Esophagus muscularis mucosa (tissue), 4 donors: Measurements from ENCODE around the gene PSEN1. TPM values are rescaled to one million over a fixed set of nuclear protein-coding genes. Genes with fewer than 3 reads are reported as not detected.

Experiments
- DNase-seq: peaks from one replicate; pipeline ENCODE4 v3.0.0-alpha.2; 2017; ENCODE audit errors: extremely low spot score
- H3K27ac ChIP-seq, 4 donors: fragments of 200-600 bp; sonication (generic); replicated peaks in 1 of 4; 1 replicate in 3 of 4; 2 replicates in 1 of 4; pipeline ENCODE4 v1.5.1; 2016 to 2019; ENCODE audit warnings: mild to moderate bottlenecking in 1 of 4
- H3K27me3 ChIP-seq, 4 donors: fragments of 200-600 bp; sonication (generic); one replicate each; pipeline versions ENCODE4 v1.5.1 to v1.6.0; 2016 to 2019
- H3K36me3 ChIP-seq, 4 donors: fragments of 200-600 bp; sonication (generic); one replicate each; pipeline ENCODE4 v1.5.1; 2016 to 2019
- H3K4me1 ChIP-seq, 4 donors: fragments of 200-600 bp; sonication (generic); one replicate each; pipeline ENCODE4 v1.5.1; 2016 to 2019
- H3K4me3 ChIP-seq, 4 donors: fragments of 200-600 bp; sonication (generic); 1 replicate in 2 of 4; 2 replicates in 2 of 4; pipeline ENCODE4 v1.5.1; 2016 to 2019; ENCODE audit warnings: mild to moderate bottlenecking in 4 of 4, moderate library complexity in 1 of 4
- H3K9me3 ChIP-seq, 4 donors: fragments of 200-600 bp; sonication (generic); 1 replicate in 3 of 4; 2 replicates in 1 of 4; pipeline ENCODE4 v1.5.1; 2016 to 2019
- EP300 ChIP-seq: sonication (generic); formaldehyde crosslinking; IDR thresholded peaks from one replicate; pipeline ENCODE4 v1.6.1; 2017; ENCODE audit warnings: antibody characterized with exemption
- POLR2A ChIP-seq: fragments of 450-650 bp; IDR thresholded peaks from one replicate; pipeline ENCODE4 v1.6.1; 2017; ENCODE audit warnings: antibody characterized with exemption, moderate library complexity, mild to moderate bottlenecking, low read depth
- POLR2AphosphoS5 ChIP-seq, 2 donors: sonication (generic); formaldehyde crosslinking; IDR thresholded peaks; one replicate each; pipeline ENCODE4 v1.6.1; 2017; ENCODE audit warnings: antibody characterized with exemption in 2 of 2
- WGBS: methylation state at CpG from one replicate; pipeline ENCODE4 v1.1.5; 2018; 5-methylcytosine and 5-hydroxymethylcytosine counted together
- intact Hi-C: fragments of 100-400 bp; cut with DNase I; formaldehyde crosslinking; loops from one replicate; pipeline ENCODE4 v1.15.1; 2023
- total RNA-seq, 4 donors: library from RNA; depleted of rRNA; stranded (reverse); fragments of >200 nt; gene quantifications; one replicate each; pipeline versions ENCODE4 v1.1.0 to v1.2.1, GENCODE V29; 2016
- TF ChIP-seq, protein P1 (sequence below), 3 experiments: fragments of 200-600 bp in 2 of 3; fragments of 450-650 bp in 1 of 3; sonication (generic) in 2 of 3; IDR thresholded peaks; one replicate each; pipeline ENCODE4 v1.5.1; 2017 to 2019; ENCODE audit warnings: antibody characterized with exemption in 3 of 3, mild to moderate bottlenecking in 2 of 3, moderate library complexity in 1 of 3

Gene PSEN1
- total RNA-seq, 4 donors from 2014 or later, result 31.7 to 39.0 (median 38.3) TPM

DNA sequence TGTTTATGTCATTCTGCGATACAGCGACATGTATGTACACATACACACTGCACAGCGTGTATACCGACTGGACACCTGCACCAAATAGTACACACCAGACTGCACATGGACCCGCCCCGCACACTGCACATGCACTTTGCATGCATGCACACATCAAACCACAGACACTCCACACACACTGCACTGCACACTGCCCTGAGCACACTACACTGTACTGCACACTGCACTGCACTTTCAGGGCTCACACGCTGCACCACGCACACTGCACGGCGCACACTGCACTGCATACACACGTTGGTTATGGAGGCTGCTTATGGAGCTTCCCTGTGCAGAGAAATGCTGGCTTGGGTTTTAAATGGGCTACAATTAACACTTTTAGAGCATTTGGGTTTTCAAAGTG is 102.6 kb downstream of the PSEN1 start:
- WGBS, result 64% methylated on average over 11 of the region's 11 CpGs
- intact Hi-C loops, result no loop called here

DNA sequence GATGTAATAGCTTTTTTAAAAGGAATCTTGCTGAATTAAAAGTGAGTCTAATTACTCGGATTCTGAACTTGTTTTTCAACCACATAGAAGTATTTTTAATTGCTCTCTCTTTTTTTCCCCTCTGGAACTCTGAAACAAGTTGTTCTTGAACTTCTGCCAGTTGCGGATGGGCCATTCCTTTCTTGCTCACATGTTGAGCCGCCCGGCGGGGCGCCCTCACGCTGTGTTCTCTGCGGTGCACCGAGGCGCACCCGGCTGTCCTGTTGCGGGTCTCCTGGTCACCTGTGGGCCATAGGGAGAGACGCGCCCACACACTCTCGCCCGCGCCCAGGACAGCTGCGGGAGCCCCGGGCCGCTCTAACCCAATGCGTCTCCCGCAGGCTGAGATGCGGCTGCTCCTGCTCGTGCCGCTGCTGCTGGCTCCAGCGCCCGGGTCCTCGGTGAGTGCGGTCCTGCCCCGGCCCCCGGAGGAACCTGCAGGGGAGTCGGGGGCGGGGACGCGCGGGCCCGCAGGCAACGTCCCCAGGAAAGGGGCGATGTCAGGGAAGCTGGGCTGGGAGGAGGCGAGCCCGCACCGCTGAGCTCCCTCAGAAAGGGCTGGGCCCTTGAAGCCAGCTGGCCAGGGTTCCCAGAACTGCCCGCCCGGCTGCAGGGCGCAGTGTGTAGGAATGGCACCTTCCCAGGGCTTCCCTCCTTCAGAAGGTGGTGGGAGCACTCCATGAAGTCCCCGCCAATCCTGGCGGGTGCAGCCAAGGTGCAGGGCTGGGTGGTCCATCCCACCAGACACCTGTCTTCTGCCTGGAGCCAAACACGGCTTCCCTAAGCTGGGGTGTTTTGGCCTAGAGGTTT is 103.3 kb downstream of the PSEN1 start:
- Histone ChIP-seq H3K4me1 (peaks cover 28 to 75% (median 69%) of the 10 kb centered on the region in 4 donors), H3K36me3 (peaks cover 0 to 5% (median 1%) of the 10 kb centered on the region in 4 donors), H3K27ac (peak overlapping the region; percentile 42 to 76 (median 71)), H3K27me3 (peaks cover 0 to 18% (median 4%) of the 10 kb centered on the region in 4 donors), H3K4me3 (peak overlapping the region; percentile 60 to 78 (median 70)), H3K9me3 (no peaks in the 10 kb centered on the region)
- DNase-seq, result no peak
- intact Hi-C loops, result no loop called here
- TF ChIP-seq EP300 (no peak), POLR2A (no peak), POLR2AphosphoS5 (IDR thresholded peaks at IDR 0.05) (peak in 1 of 2 donors; percentile 20)
- TF ChIP-seq, protein P1, sequence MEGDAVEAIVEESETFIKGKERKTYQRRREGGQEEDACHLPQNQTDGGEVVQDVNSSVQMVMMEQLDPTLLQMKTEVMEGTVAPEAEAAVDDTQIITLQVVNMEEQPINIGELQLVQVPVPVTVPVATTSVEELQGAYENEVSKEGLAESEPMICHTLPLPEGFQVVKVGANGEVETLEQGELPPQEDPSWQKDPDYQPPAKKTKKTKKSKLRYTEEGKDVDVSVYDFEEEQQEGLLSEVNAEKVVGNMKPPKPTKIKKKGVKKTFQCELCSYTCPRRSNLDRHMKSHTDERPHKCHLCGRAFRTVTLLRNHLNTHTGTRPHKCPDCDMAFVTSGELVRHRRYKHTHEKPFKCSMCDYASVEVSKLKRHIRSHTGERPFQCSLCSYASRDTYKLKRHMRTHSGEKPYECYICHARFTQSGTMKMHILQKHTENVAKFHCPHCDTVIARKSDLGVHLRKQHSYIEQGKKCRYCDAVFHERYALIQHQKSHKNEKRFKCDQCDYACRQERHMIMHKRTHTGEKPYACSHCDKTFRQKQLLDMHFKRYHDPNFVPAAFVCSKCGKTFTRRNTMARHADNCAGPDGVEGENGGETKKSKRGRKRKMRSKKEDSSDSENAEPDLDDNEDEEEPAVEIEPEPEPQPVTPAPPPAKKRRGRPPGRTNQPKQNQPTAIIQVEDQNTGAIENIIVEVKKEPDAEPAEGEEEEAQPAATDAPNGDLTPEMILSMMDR (IDR thresholded peaks at IDR 0.05), result peak in 1 of 3 experiments; percentile 13
- WGBS, result 13% methylated on average over 20 of the region's 48 CpGs

More for the DNA sequence above, 102.6 kb downstream of the PSEN1 start:
- H3K36me3 ChIP-seq, result no peaks in the 10 kb centered on the region
- TF ChIP-seq, protein P1 (IDR thresholded peaks at IDR 0.05), result no peak
- TF ChIP-seq POLR2AphosphoS5 (IDR thresholded peaks at IDR 0.05) (no peak), POLR2A (no peak), EP300 (no peak)
- H3K9me3 ChIP-seq, result no peaks in the 10 kb centered on the region
- peak overlapping the region; percentile 60 to 78 (median 70) for H3K4me3 ChIP-seq
- peaks cover 0 to 18% (median 4%) of the 10 kb centered on the region in 4 donors for H3K27me3 ChIP-seq
- no peak for DNase-seq
- H3K27ac ChIP-seq, result peak overlapping the region in 3 of 4 donors; percentile 67 to 76 (median 75)
- peaks cover 28 to 75% (median 69%) of the 10 kb centered on the region in 4 donors for H3K4me1 ChIP-seq

DNA sequence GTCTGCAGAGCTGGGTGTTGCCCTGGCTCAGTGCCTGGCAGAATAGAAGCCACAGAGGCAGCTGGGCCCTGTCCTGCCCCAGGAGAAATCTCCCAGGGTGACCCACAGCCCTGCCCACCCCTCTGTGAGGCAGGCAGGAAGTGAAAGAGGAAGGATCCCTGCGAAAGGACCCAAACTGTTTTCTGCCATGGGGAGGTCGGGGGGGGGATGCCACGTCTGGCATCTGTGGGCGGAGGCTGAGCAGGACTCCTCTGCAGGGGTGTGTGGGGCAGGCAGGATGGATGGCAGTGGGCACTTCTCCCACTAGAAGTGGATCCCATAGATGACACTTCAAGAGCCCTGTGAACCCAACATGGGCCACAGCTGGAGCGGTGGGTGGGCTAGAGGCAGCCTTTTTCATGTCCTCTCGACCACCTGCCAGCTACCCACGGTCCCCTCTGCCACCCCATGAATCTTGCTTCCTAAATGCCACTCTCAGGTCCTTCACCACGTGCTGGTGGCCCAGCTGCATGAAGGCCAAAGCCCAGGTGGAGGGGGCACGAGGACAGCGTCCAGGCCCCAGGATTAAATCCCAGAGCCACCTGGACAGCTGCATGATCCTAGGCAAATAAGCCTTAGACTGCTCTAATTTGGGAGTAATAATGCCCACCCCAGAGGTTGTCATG is 104.6 kb downstream of the PSEN1 start:
- Histone ChIP-seq H3K4me3 (no peak overlapping the region), H3K4me1 (peaks cover 32 to 75% (median 68%) of the 10 kb centered on the region in 4 donors), H3K9me3 (no peaks in the 10 kb centered on the region), H3K36me3 (peaks cover 0 to 16% (median 4%) of the 10 kb centered on the region in 4 donors), H3K27ac (peak overlapping the region in 3 of 4 donors; percentile 20 to 76 (median 67)), H3K27me3 (peaks cover 0 to 18% (median 4%) of the 10 kb centered on the region in 4 donors)
- TF ChIP-seq, protein P1 (IDR thresholded peaks at IDR 0.05), result no peak
- no peak for TF ChIP-seq POLR2AphosphoS5 (IDR thresholded peaks at IDR 0.05)
- TF ChIP-seq EP300, result no peak
- no peak for TF ChIP-seq POLR2A
- intact Hi-C loops, result no loop called here
- no peak for DNase-seq
- 75% methylated on average over 7 of the region's 10 CpGs for WGBS

DNA sequence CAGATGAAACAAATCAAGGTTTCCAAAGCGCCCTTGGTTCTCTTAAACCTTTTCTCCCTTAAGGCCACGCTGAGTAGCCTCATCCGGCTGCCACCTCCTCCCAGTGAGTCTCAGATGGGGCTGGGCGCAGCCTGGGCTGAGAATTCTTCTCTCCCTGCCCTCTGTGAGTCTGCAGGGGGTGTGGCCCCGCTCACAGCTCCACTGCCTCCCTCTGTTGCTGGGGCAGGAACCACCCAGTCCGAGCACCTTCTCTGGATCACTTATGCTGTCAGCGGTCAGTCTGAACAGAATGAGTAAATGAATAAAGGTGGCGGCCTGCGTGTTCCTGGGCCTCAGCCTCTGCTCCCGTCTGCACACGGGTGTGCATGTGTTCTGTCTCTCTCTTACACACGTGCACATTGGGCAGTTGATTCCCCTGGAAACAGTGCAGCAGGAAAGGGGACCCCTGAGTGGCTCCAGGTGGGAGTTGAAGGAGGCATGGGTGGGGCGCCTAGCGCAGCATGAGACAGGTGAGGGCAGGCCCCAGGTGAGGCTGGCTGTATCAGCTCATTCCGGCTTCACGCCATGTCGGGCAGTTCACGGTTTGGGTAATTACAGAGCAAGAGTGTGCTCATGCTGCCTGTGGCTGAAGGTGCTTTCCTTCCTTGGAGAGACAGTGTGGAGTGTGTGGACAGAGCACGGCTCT is 105.3 kb downstream of the PSEN1 start:
- H3K9me3 ChIP-seq, result no peaks in the 10 kb centered on the region
- H3K36me3 ChIP-seq, result peaks cover 0 to 17% (median 4%) of the 10 kb centered on the region in 4 donors
- no peak overlapping the region for H3K4me3 ChIP-seq
- peak overlapping the region; percentile 44 to 76 (median 61) for H3K27ac ChIP-seq
- intact Hi-C loops, result no loop called here
- peaks cover 32 to 75% (median 68%) of the 10 kb centered on the region in 4 donors for H3K4me1 ChIP-seq
- TF ChIP-seq EP300 (no peak), POLR2A (no peak), POLR2AphosphoS5 (IDR thresholded peaks at IDR 0.05) (no peak)
- TF ChIP-seq, protein P1 (IDR thresholded peaks at IDR 0.05), result no peak
- DNase-seq, result no peak
- H3K27me3 ChIP-seq, result peaks cover 0 to 18% (median 4%) of the 10 kb centered on the region in 4 donors
- 89% methylated on average over 14 of the region's 19 CpGs for WGBS
